Stimulated activated CD4-positive, alpha-beta T cell treated with anti-CD3 and anti-CD28 coated beads, Interleukin-15, amount 100 ng/mL, for 1 hour (primary cell): Measurements from ENCODE around the gene ITGA3.
A peak's percentile ranks its signal among the peaks of the same experiment; 100 is the strongest.

Experiments
- DNase-seq, 2 donors: peaks; one replicate each; pipeline ENCODE4 v3.0.0-alpha.2; 2020; ENCODE audit warnings: low read depth in 1 of 2, low spot score in 1 of 2

Gene ITGA3

GRCh38 chr17:50055426-50056216 lies at the start of gene ITGA3:
Gene ITGA3, plus strand, starts transcription at chr17:50056110. Its CDS starts 330 bp downstream, at chr17:50056440.
- peak; percentile 39 to 51 for DNase-seq

- no peak for DNase-seq
These were observed 46.6 kb upstream of the ITGA3 start for GRCh38 chr17:50009282-50009681.

GRCh38 chr17:50013079-50013478 lies 42.8 kb upstream of the ITGA3 start:
- no peak for DNase-seq

- DNase-seq = no peak
These were observed 41.3 kb upstream of the ITGA3 start for GRCh38 chr17:50014471-50015088.

GRCh38 chr17:50015146-50015545 lies 40.8 kb upstream of the ITGA3 start:
- DNase-seq = no peak

- no peak for DNase-seq
These were observed 37.0 kb upstream of the ITGA3 start for GRCh38 chr17:50018909-50019308.

GRCh38 chr17:50020841-50021599 lies 34.9 kb upstream of the ITGA3 start:
- DNase-seq = no peak

- no peak for DNase-seq
These were observed 34.1 kb upstream of the ITGA3 start for GRCh38 chr17:50021681-50022370.

- DNase-seq = no peak
These were observed 33.3 kb upstream of the ITGA3 start for GRCh38 chr17:50022463-50023130.

GRCh38 chr17:50023520-50023919 lies 32.4 kb upstream of the ITGA3 start:
- no peak for DNase-seq

GRCh38 chr17:50024808-50025207 lies 31.1 kb upstream of the ITGA3 start:
- no peak for DNase-seq

GRCh38 chr17:50026046-50026675 lies 29.7 kb upstream of the ITGA3 start:
- DNase-seq = no peak

- peak; percentile 62 to 76 for DNase-seq
These were observed 29.1 kb upstream of the ITGA3 start for GRCh38 chr17:50026837-50027171.

- no peak for DNase-seq
These were observed 28.6 kb upstream of the ITGA3 start for GRCh38 chr17:50027172-50027880.

- DNase-seq = no peak
These were observed 27.8 kb upstream of the ITGA3 start for GRCh38 chr17:50027881-50028735.

- no peak for DNase-seq
These were observed 27.2 kb upstream of the ITGA3 start for GRCh38 chr17:50028736-50029120.

GRCh38 chr17:50029185-50029584 lies 26.7 kb upstream of the ITGA3 start:
- no peak for DNase-seq

GRCh38 chr17:50033316-50033715 lies 22.6 kb upstream of the ITGA3 start:
- no peak for DNase-seq
